ENCODE data around the gene NAT14.

NAT14 gene

DNA sequence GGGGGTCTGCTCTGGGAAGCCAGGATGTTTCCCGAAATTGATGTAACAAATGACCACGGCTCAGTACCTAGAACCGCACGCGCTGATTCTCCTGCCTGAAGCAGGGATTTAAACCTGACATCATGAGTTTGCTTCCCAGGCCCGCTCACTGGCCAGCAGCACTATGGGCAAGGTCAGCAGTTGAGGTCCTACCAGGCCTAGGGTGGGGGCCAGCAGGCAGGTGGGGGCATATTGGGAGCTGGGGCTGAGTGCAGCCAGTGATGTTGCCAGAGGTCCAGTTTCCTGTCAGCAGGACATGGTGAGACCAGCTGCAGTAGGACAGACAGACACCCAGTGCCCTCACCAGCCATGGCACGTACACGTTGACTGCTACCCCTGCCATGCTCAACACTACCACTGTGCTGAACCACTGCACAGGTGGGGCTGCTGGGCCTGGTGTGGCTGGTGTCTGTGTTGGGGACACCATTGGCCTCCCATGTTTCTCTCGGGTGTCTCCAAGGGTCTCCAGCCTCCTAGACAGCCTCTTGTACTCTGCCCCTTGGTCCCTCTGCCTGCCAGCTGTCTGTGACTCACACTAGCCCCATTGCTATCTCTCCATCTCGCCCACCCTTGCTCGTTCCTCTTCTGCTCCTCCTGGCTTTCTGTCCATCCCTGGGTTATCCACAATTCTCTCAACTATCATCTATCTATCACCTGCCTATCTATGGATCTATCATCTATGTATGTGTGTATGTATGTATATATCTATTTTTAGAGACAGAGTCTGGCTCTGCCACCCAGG, 19.3 kb upstream of the NAT14 start:
- H3K4me1 ChIP-seq (ENCODE audit: low read depth, poor library complexity, severe bottlenecking) = peaks cover 8% of the 10 kb centered on the region
- H3K36me3 ChIP-seq (ENCODE audit: insufficient read depth) = no peaks in the 10 kb centered on the region
- H2AFZ ChIP-seq (ENCODE audit: low read depth) = no peak overlapping the region

DNA sequence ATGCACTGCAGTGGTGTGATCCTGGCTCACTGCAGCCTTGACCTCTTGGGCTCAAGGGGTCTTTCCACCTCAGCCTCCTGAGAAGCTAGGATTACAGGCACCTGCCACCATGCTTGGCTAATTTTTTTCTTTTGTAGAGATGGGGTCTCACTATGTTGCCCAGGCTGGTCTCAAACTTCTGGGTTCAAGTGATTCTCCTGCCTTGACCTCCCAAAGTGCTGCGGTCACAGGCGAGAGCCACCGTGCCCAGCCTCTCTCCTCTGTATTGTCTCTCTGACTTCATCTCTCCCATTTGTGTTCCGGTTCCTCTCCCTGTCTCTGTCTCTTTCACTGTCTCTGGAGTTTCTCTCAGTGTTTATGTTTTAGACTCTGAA, 18.8 kb upstream of the NAT14 start:
- peaks cover 5% of the 10 kb centered on the region for H3K4me1 ChIP-seq (ENCODE audit: low read depth, poor library complexity, severe bottlenecking)
- no peak overlapping the region for H3K27ac ChIP-seq
- H3K4me3 ChIP-seq (IDR thresholded peaks at IDR 0.05; ENCODE audit: insufficient read depth, low read depth, low read length) = no peak overlapping the region
- TF ChIP-seq, protein P1, sequence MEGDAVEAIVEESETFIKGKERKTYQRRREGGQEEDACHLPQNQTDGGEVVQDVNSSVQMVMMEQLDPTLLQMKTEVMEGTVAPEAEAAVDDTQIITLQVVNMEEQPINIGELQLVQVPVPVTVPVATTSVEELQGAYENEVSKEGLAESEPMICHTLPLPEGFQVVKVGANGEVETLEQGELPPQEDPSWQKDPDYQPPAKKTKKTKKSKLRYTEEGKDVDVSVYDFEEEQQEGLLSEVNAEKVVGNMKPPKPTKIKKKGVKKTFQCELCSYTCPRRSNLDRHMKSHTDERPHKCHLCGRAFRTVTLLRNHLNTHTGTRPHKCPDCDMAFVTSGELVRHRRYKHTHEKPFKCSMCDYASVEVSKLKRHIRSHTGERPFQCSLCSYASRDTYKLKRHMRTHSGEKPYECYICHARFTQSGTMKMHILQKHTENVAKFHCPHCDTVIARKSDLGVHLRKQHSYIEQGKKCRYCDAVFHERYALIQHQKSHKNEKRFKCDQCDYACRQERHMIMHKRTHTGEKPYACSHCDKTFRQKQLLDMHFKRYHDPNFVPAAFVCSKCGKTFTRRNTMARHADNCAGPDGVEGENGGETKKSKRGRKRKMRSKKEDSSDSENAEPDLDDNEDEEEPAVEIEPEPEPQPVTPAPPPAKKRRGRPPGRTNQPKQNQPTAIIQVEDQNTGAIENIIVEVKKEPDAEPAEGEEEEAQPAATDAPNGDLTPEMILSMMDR (conservative IDR thresholded peaks at IDR 0.05; ENCODE audit: low read depth, low read length) = no peak
- H3K79me2 ChIP-seq (ENCODE audit: insufficient read depth, low read depth) = no peaks in the 10 kb centered on the region
- H3K36me3 ChIP-seq (ENCODE audit: insufficient read depth) = no peaks in the 10 kb centered on the region
- peaks cover 43% of the 10 kb centered on the region for H3K27me3 ChIP-seq (ENCODE audit: insufficient read depth, low read depth)
- H3K9ac ChIP-seq = no peak overlapping the region
- H3K4me2 ChIP-seq = no peak overlapping the region
- H2AFZ ChIP-seq (ENCODE audit: low read depth) = no peak overlapping the region
- no peaks in the 10 kb centered on the region for H4K20me1 ChIP-seq (ENCODE audit: insufficient read depth)

More for the DNA sequence above, 19.3 kb upstream of the NAT14 start:
- H4K20me1 ChIP-seq (ENCODE audit: insufficient read depth) = no peaks in the 10 kb centered on the region
- H3K27ac ChIP-seq = no peak overlapping the region
- H3K4me2 ChIP-seq = no peak overlapping the region
- H3K9ac ChIP-seq = no peak overlapping the region
- TF ChIP-seq, protein P1 (conservative IDR thresholded peaks at IDR 0.05; ENCODE audit: low read depth, low read length) = no peak
- no peak overlapping the region for H3K4me3 ChIP-seq (IDR thresholded peaks at IDR 0.05; ENCODE audit: insufficient read depth, low read depth, low read length)
- no peaks in the 10 kb centered on the region for H3K79me2 ChIP-seq (ENCODE audit: insufficient read depth, low read depth)
- H3K27me3 ChIP-seq (ENCODE audit: insufficient read depth, low read depth) = peaks cover 38% of the 10 kb centered on the region

DNA sequence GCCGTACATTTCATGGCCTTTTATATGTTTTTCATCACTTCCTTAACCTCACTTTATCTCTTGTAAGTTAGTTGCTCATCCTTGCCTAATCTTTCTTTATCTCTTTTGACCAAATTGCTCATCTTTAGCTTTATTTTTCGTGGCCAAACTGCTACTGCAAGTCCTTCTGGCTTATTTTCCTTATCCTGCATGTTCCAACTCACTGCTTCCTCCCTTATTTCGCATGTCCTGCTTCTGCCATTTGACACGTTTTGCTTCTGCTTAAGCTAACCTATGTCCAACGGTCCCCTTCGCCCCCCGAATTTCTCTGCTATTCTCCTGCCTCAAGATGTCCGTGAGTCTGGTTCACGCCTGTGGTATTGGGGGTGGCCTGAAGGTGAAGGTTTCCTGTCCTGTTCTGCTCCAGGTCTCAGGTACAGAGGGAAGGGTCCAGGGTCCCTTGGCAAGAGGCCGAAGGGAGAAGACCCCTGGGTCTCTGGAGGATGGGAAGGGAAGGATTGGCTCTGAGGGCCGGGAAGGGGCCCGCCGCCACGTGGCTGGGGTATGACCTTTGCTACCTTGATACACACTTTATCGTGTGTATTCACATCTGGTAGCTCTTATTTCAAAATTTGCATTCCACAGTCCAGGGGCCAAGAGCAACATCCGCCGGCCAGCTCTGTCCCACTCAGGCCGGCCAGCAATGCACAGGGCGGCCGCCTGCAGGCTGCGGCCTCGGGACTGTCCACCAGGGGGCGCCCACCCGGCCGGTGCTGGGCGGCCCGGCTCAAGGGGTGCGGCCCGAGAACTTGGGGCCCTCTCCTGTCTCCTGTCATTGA, 17.5 kb upstream of the NAT14 start:
- no peak overlapping the region for H3K27ac ChIP-seq
- no peak overlapping the region for H3K9ac ChIP-seq
- H3K27me3 ChIP-seq (ENCODE audit: insufficient read depth, low read depth) = peaks cover 46% of the 10 kb centered on the region
- H4K20me1 ChIP-seq (ENCODE audit: insufficient read depth) = no peaks in the 10 kb centered on the region
- peaks cover under 1% of the 10 kb centered on the region for H3K4me1 ChIP-seq (ENCODE audit: low read depth, poor library complexity, severe bottlenecking)
- H2AFZ ChIP-seq (ENCODE audit: low read depth) = no peak overlapping the region; the same call in 1 of the 2 replicates
- H3K79me2 ChIP-seq (ENCODE audit: insufficient read depth, low read depth) = no peaks in the 10 kb centered on the region
- H3K36me3 ChIP-seq (ENCODE audit: insufficient read depth) = no peaks in the 10 kb centered on the region
- TF ChIP-seq, protein P1 (conservative IDR thresholded peaks at IDR 0.05; ENCODE audit: low read depth, low read length) = peak; percentile 96
- H3K4me2 ChIP-seq = no peak overlapping the region
- H3K4me3 ChIP-seq (IDR thresholded peaks at IDR 0.05; ENCODE audit: insufficient read depth, low read depth, low read length) = no peak overlapping the region

DNA sequence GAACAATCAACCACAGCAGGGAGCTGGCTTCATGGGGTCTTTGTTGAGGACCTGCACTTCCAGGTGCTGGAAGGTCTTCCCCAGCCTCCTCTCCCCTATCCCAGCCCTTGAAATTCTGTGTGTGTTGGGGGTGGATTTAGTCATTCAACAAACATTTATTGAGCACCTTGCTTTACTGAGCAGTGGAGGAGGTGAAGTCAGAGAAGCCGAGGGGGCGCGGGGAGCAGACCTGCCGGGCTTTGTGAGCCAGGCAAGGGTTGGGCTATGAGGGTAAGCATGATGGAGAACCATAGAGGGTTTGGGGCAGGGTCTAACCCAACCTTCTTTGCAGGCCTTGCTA, 17.0 kb upstream of the NAT14 start:
- H3K4me3 ChIP-seq (IDR thresholded peaks at IDR 0.05; ENCODE audit: insufficient read depth, low read depth, low read length) = no peak overlapping the region
- no peak overlapping the region for H3K4me2 ChIP-seq
- peaks cover 46% of the 10 kb centered on the region for H3K27me3 ChIP-seq (ENCODE audit: insufficient read depth, low read depth)
- H4K20me1 ChIP-seq (ENCODE audit: insufficient read depth) = no peaks in the 10 kb centered on the region
- TF ChIP-seq, protein P1 (conservative IDR thresholded peaks at IDR 0.05; ENCODE audit: low read depth, low read length) = peak; percentile 61; the same call in 1 of the 2 replicates
- H2AFZ ChIP-seq (ENCODE audit: low read depth) = no peak overlapping the region; the same call in 1 of the 2 replicates
- H3K9ac ChIP-seq = no peak overlapping the region
- H3K79me2 ChIP-seq (ENCODE audit: insufficient read depth, low read depth) = no peaks in the 10 kb centered on the region
- H3K27ac ChIP-seq = no peak overlapping the region
- H3K36me3 ChIP-seq (ENCODE audit: insufficient read depth) = no peaks in the 10 kb centered on the region
- H3K4me1 ChIP-seq (ENCODE audit: low read depth, poor library complexity, severe bottlenecking) = no peaks in the 10 kb centered on the region
